ENCODE measurements around the gene TMEM107.

GRCh38 chr17:8137645-8138373, 38.4 kb downstream of the TMEM107 start:
- TF ChIP-seq CTCF (IDR thresholded peaks at IDR 0.05): no peak
- no peak for TF ChIP-seq POLR2A (IDR thresholded peaks at IDR 0.05)
